Mesenchymal stem cell (in vitro differentiated cells and primary cell): ENCODE results near the gene SULT1A4. TPM values are rescaled to one million over a fixed set of nuclear protein-coding genes. Genes with fewer than 3 reads are reported as not detected.
"Not testable (repeated sequence)": the region's sequence is repeated elsewhere in the genome, so short reads cannot be mapped to it uniquely, and the experiment has no call there.

Source experiments
- DNase-seq: peaks from one replicate; pipeline ENCODE4 v3.0.0-alpha.2; 2013
- H2AFZ ChIP-seq: one replicate; pipeline ENCODE4 v1.6.1; 2013; ENCODE audit warnings: low read depth, mild to moderate bottlenecking, control low read depth, inconsistent platforms, low read length, moderate library complexity
- H2AK5ac ChIP-seq: 2 replicates; pipeline ENCODE4 v1.6.1; 2013; ENCODE audit warnings: low read length, moderate library complexity, mild to moderate bottlenecking, inconsistent platforms; ENCODE audit not compliant: severe bottlenecking
- H2BK120ac ChIP-seq: one replicate; pipeline ENCODE4 v1.6.1; 2013; ENCODE audit warnings: low read depth, mild to moderate bottlenecking, inconsistent platforms, low read length, moderate library complexity
- H2BK12ac ChIP-seq, 2 experiments: one replicate each; pipeline ENCODE4 v1.6.1; 2013; ENCODE audit warnings: inconsistent platforms in 2 of 2, low read length in 2 of 2, mild to moderate bottlenecking in 2 of 2, moderate library complexity in 2 of 2, control low read depth in 1 of 2
- H2BK15ac ChIP-seq: one replicate; pipeline ENCODE4 v1.6.1; 2013; ENCODE audit warnings: mild to moderate bottlenecking, low read depth, inconsistent platforms; ENCODE audit not compliant: poor library complexity, severe bottlenecking
- H2BK5ac ChIP-seq: 2 replicates; pipeline ENCODE4 v1.6.1; 2013; ENCODE audit warnings: low read depth, mild to moderate bottlenecking, low read length, control low read depth, inconsistent platforms; ENCODE audit not compliant: poor library complexity, severe bottlenecking
- H3K14ac ChIP-seq, 2 experiments: one replicate each; pipeline ENCODE4 v1.6.1; 2013; ENCODE audit warnings: inconsistent platforms in 2 of 2, low read length in 2 of 2, control low read depth in 1 of 2, mild to moderate bottlenecking in 1 of 2, moderate library complexity in 1 of 2
- H3K18ac ChIP-seq, 2 experiments: one replicate each; pipeline ENCODE4 v1.6.1; 2013; ENCODE audit warnings: inconsistent platforms in 2 of 2, low read length in 2 of 2, control low read depth in 1 of 2, low read depth in 1 of 2, mild to moderate bottlenecking in 1 of 2
- H3K23ac ChIP-seq, 2 experiments: one replicate each; pipeline ENCODE4 v1.6.1; 2013; ENCODE audit warnings: inconsistent platforms in 2 of 2, low read length in 2 of 2, mild to moderate bottlenecking in 2 of 2, moderate library complexity in 2 of 2, control low read depth in 1 of 2
- H3K27ac ChIP-seq: 2 replicates; pipeline ENCODE4 v1.5.1; 2013; ENCODE audit warnings: mild to moderate bottlenecking, moderate library complexity, low read length, control low read depth, inconsistent platforms; ENCODE audit not compliant: poor library complexity, severe bottlenecking
- H3K27me3 ChIP-seq, 2 experiments: 2 replicates each; pipeline versions ENCODE4 v1.6.1 to v1.7.0; 2013; ENCODE audit warnings: low read length in 2 of 2, mild to moderate bottlenecking in 2 of 2, moderate library complexity in 2 of 2, control low read depth in 1 of 2, inconsistent platforms in 1 of 2; ENCODE audit not compliant: control insufficient read depth in 1 of 2, insufficient read depth in 1 of 2
- H3K36me3 ChIP-seq, 2 experiments: 2 replicates each; pipeline versions ENCODE4 v1.6.1 to v1.7.0; 2013; ENCODE audit warnings: low read length in 2 of 2, control low read depth in 1 of 2, inconsistent platforms in 1 of 2, low read depth in 1 of 2, mild to moderate bottlenecking in 1 of 2; ENCODE audit not compliant: insufficient read depth in 2 of 2, control insufficient read depth in 1 of 2
- H3K4ac ChIP-seq, 2 experiments: one replicate each; pipeline ENCODE4 v1.6.1; 2013; ENCODE audit warnings: inconsistent platforms in 2 of 2, low read length in 2 of 2, mild to moderate bottlenecking in 2 of 2, moderate library complexity in 2 of 2, control low read depth in 1 of 2, low read depth in 1 of 2
- H3K4me1 ChIP-seq: 2 replicates; pipeline ENCODE4 v1.6.1; 2013; ENCODE audit warnings: low read depth, low read length, control low read depth; ENCODE audit not compliant: control insufficient read depth, insufficient read depth
- H3K4me2 ChIP-seq: 2 replicates; pipeline ENCODE4 v1.6.1; 2013; ENCODE audit warnings: low read length, mild to moderate bottlenecking, inconsistent platforms; ENCODE audit not compliant: poor library complexity, severe bottlenecking
- H3K4me3 ChIP-seq, 2 experiments: 2 replicates each; pipeline versions ENCODE4 v1.5.1 to v1.7.0; 2013; ENCODE audit warnings: low read length in 2 of 2, mild to moderate bottlenecking in 2 of 2, control low read depth in 1 of 2, low read depth in 1 of 2; ENCODE audit not compliant: insufficient read depth in 1 of 2
- H3K79me1 ChIP-seq: replicated peaks from 2 replicates; pipeline ENCODE4 v1.6.1; 2013; ENCODE audit warnings: mild to moderate bottlenecking, control low read depth, low read length, inconsistent platforms; ENCODE audit not compliant: poor library complexity, severe bottlenecking
- H3K9ac ChIP-seq: 2 replicates; pipeline ENCODE4 v1.7.0; 2013; ENCODE audit warnings: mild to moderate bottlenecking, low read length, moderate library complexity
- H3K9me3 ChIP-seq: 2 replicates; pipeline ENCODE4 v1.7.0; 2013; ENCODE audit warnings: mild to moderate bottlenecking, low read length; ENCODE audit not compliant: control insufficient read depth
- H4K8ac ChIP-seq: one replicate; pipeline ENCODE4 v1.6.1; 2013; ENCODE audit warnings: inconsistent platforms, mild to moderate bottlenecking, low read length, moderate library complexity
- H4K91ac ChIP-seq: one replicate; pipeline ENCODE4 v1.6.1; 2013; ENCODE audit warnings: mild to moderate bottlenecking, low read length, inconsistent platforms
- WGBS: methylation state at CpG from one replicate; pipeline ENCODE4 v1.1.7; 2013; ENCODE audit warnings: mixed read lengths; 5-methylcytosine and 5-hydroxymethylcytosine counted together
- polyA plus RNA-seq, 2 experiments: library from polyadenylated mRNA; stranded (reverse); fragments of 200-250 nt; gene quantifications; one replicate each; pipeline ENCODE4 v1.2.3, GENCODE V29; 2013

SULT1A4 gene
- 4.9 TPM for polyA plus RNA-seq (2013, experiment 1 of 2)
- 3.9 TPM for polyA plus RNA-seq (2013, experiment 2 of 2)

- not testable (repeated sequence) for H3K4me2 ChIP-seq, H2AFZ ChIP-seq, H3K9me3 ChIP-seq, H3K9ac ChIP-seq, H3K27ac ChIP-seq, H2BK12ac ChIP-seq, H4K8ac ChIP-seq, H3K23ac ChIP-seq, H3K14ac ChIP-seq, H3K18ac ChIP-seq, H3K4me1 ChIP-seq, H4K91ac ChIP-seq, H2AK5ac ChIP-seq, H2BK120ac ChIP-seq, H3K4ac ChIP-seq, H2BK15ac ChIP-seq, H3K36me3 ChIP-seq, H3K79me1 ChIP-seq, H3K27me3 ChIP-seq, H3K4me3 ChIP-seq, DNase-seq, H2BK5ac ChIP-seq
- WGBS = no CpG with 5 or more reads among the region's 13 CpGs
Observed at GRCh38 chr16:29459706-29460646, at the start of gene SULT1A4. TSS of gene SULT1A4 (plus strand) at chr16:29459913. CDS start at chr16:29461386, 1,473 bp downstream.

DNA sequence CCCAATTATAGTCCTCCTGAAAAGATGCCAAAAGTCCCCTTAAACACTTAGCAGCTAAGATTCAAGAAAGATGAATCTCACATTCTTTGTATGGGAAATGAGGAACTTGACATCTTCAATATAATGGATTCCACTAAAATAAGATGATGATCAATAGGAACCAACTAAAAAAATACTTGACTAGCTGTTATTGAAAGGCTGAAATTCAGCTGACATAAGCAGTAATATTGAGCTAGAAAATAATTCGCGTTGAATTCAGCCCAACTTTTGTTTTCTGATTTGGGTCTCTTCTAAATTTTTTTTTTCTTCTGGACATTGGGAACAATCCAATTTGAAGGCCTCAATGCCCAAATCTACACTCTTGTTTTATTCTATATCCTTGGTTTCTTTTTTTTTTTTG lies 36.1 kb upstream of the SULT1A4 start:
- not testable (repeated sequence) for H2BK12ac ChIP-seq, H2BK15ac ChIP-seq, H4K8ac ChIP-seq, H3K27ac ChIP-seq, H3K36me3 ChIP-seq, H3K27me3 ChIP-seq, H3K79me1 ChIP-seq, H2BK5ac ChIP-seq, H3K14ac ChIP-seq, H3K9me3 ChIP-seq, H3K4me1 ChIP-seq, H3K23ac ChIP-seq, H4K91ac ChIP-seq, H3K4ac ChIP-seq, H3K9ac ChIP-seq, H3K18ac ChIP-seq, H2BK120ac ChIP-seq, H2AK5ac ChIP-seq, H3K4me2 ChIP-seq, H2AFZ ChIP-seq, H3K4me3 ChIP-seq, DNase-seq
- WGBS = no CpG with 5 or more reads among the region's 2 CpGs

DNA sequence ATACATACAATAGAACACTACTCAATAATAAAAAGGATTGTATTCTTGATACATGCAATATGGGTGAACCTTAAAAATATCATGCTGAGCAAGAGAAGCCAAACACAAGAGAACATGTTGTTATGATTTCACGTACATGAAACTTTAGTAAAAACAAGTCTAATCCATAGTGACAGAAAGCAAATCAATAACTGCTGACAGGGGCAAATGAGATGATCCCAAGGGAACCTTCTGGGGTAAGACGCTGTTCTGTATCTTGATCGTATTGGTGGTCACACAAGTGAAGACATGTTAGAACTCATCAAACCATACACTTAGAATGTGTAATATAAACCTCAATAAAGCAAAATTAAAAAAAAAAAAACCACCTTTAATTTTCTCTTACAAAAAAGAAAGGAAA lies 34.3 kb upstream of the SULT1A4 start:
- not testable (repeated sequence) for H3K4ac ChIP-seq, H3K23ac ChIP-seq, H3K14ac ChIP-seq, H4K91ac ChIP-seq, H2BK5ac ChIP-seq, H3K27ac ChIP-seq, H3K36me3 ChIP-seq, H3K79me1 ChIP-seq, H3K4me3 ChIP-seq, H3K27me3 ChIP-seq, DNase-seq, H2BK120ac ChIP-seq, H3K9ac ChIP-seq, H2BK12ac ChIP-seq, H3K4me2 ChIP-seq, H3K18ac ChIP-seq, H2AFZ ChIP-seq, H2BK15ac ChIP-seq, H4K8ac ChIP-seq, H2AK5ac ChIP-seq, H3K4me1 ChIP-seq, H3K9me3 ChIP-seq
- WGBS = 96% methylated on average over 2 of the region's 3 CpGs

DNA sequence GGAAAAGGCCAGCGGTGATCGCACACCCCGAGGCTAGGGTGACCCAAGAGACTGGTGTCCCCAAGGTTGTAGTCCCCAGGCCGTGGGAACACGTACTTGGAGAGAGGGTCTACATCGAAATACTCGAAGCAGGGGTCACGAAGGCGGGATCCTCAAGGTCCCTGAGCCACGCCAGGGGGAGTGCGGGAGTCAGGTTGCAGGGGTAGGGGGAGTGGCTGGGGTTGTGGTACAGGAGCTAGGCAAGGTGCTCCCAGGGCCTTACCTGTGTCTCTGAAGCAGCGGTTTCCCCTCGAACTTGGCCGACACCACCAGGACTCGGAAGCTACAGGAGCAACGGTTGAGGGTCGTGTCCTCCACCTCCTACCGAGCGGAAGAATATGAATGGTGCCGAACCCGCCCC lies 6.0 kb upstream of the SULT1A4 start:
- not testable (repeated sequence) for H4K8ac ChIP-seq, H3K36me3 ChIP-seq, H2AK5ac ChIP-seq, H3K9ac ChIP-seq, H2BK15ac ChIP-seq, H3K27me3 ChIP-seq, H2BK120ac ChIP-seq, H3K9me3 ChIP-seq, H2BK5ac ChIP-seq, H4K91ac ChIP-seq, H3K4ac ChIP-seq, H3K23ac ChIP-seq, H2BK12ac ChIP-seq, H3K14ac ChIP-seq, H3K4me3 ChIP-seq, H3K27ac ChIP-seq, H3K4me2 ChIP-seq, H3K4me1 ChIP-seq, DNase-seq, H3K79me1 ChIP-seq, H3K18ac ChIP-seq, H2AFZ ChIP-seq
- no CpG with 5 or more reads among the region's 21 CpGs for WGBS
